Endothelial cell of hepatic sinusoid (primary cell): ENCODE measurements around the gene PTH.

Experiments
- in situ Hi-C: cut with HindIII; loops from 2 replicates; pipeline ENCODE4 v1.10.0; 2017; ENCODE audit warnings: low sequenced_read_pairs

The PTH gene

DNA sequence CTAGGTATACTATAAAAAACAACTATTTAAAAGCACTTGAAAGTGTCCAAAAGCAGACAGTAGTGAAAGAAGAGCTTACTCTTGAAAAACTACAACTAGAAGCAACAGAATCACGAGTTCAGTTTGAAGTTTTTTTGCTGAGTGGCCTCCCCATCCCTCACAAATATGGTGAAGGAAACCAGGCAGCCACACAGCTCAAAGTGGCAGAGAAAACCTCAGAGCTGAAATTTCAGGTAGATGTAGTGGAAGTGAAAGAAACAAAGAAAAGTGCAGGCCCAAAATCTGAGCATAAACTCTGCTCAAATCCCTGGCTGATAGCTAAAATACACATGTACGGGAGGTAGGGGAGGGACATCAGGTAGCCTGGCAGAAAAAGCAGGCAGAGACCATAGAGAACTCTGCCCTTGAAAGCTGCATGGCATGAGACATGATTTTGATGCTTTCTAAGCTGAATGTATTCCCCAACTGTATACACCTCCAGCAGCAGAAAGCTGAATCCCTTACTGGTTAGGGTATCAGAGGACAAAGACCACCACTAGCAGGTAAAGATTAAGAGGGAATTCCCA is 44.9 kb downstream of the PTH start:
- in situ Hi-C loops = no loop called here

DNA sequence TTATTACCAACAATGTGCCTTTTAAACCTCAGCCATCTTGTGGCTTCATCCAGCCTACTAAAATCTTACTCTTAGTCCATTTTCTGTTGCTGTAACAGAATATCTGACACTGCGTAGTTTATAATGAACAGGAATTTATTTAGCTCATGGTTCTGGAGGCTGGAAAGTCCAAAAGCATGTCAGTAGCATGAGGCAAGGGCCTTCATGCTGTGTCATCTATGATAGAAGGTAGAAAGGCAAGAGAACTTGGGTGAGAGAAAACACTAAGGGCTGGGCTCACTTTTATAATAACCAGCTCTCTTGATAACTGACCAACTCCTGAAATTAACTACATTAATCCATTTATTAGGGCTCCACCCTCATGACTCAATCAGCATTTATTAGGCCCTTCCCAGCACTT is 46.3 kb downstream of the PTH start:
- in situ Hi-C loops = no loop called here

DNA sequence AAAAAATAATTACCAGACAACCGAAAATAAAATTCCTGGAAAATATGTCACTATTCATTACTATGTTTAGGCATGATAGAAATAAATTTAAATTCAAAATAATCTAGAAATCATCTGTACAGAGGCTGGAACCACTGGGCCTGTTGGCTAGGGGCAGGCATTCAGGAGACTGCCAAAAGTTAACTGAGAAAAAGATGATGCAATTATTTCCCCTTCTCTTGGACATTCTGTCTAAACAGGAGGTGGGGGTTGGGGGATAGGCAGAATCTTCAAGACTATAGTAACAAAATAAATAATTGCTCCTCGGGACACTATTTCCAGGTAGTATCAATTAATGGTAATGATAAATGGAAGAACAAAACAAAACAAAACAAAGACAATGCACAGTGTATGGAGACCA is 46.9 kb downstream of the PTH start:
- in situ Hi-C loops = no loop called here

DNA sequence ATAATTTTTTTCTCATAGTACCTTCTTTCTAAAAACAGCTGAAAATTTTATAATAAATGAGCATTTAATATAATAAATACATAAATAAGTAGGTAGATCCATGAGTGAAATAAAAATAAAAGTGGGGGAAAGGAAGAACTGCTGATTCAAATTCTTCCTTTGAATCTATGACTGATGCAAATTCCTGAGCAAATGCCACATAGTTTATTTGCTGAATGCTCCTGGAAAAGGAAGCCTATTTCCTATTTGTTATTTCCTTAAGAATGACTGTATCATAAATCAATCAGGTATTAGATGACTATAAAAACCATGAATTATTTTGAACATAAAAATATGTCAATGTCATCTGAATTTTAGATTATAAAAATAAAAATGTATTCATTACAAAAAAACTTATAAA is 49.4 kb downstream of the PTH start:
- in situ Hi-C loops = no loop called here

DNA sequence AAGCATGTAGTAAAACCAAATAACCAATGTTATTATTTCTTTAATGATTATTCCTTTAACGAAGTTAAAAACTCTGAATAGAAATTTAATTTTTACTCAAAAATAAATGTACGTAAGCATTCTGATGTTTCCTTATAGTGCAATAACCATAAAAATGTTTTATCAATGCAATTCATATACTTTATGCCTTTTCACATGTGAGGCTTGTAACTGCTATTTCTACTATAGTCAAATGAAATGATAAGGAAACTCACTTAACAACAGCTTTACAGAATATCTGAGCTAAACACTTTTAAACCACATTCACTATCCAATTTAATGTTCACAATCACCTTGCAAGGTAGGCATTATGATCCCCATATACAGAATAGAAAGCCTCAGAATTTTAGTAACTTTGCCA is 50.2 kb downstream of the PTH start:
- in situ Hi-C loops = no loop called here
